ENCODE results near the gene MRPS30. TPM values are rescaled to one million over a fixed set of nuclear protein-coding genes. Genes with fewer than 3 reads are reported as not detected.
A peak's percentile ranks its signal among the peaks of the same experiment; 100 is the strongest.
"Not testable (repeated sequence)": the region's sequence is repeated elsewhere in the genome, so short reads cannot be mapped to it uniquely, and the experiment has no call there.

The MRPS30 gene
- total RNA-seq, 1 donor from 2014 or later = 69.3 TPM

GRCh38 chr5:44795496-44795895 lies 13.3 kb upstream of the MRPS30 start:
- Mint-ChIP-seq H3K36me3 (ENCODE audit: low read depth) (no peaks in the 10 kb centered on the region), H3K27me3 (no peaks in the 10 kb centered on the region), H3K27ac (no peak overlapping the region), H3K4me3 (no peak overlapping the region), H3K4me1 (peaks cover 2% of the 10 kb centered on the region), H3K9me3 (peaks cover 17% of the 10 kb centered on the region)
- DNase-seq = no peak
- intact Hi-C loops (cut with micrococcal nuclease) = no loop called here

- Mint-ChIP-seq H3K9me3 (peaks cover 14% of the 10 kb centered on the region), H3K27ac (no peak overlapping the region), H3K36me3 (ENCODE audit: low read depth) (no peaks in the 10 kb centered on the region), H3K27me3 (no peaks in the 10 kb centered on the region), H3K4me3 (no peak overlapping the region), H3K4me1 (peaks cover 2% of the 10 kb centered on the region)
- DNase-seq = no peak
- intact Hi-C loops (cut with micrococcal nuclease) = no loop called here
These were observed 10.9 kb upstream of the MRPS30 start for GRCh38 chr5:44797841-44798240.

GRCh38 chr5:44801992-44802391 lies 6.8 kb upstream of the MRPS30 start:
- DNase-seq = no peak
- H3K36me3 Mint-ChIP-seq (ENCODE audit: low read depth) = no peaks in the 10 kb centered on the region
- H3K9me3 Mint-ChIP-seq = no peaks in the 10 kb centered on the region
- no peak overlapping the region for H3K4me3 Mint-ChIP-seq
- H3K4me1 Mint-ChIP-seq = peaks cover 7% of the 10 kb centered on the region
- H3K27me3 Mint-ChIP-seq = no peaks in the 10 kb centered on the region
- intact Hi-C loops (cut with micrococcal nuclease) = no loop called here
- H3K27ac Mint-ChIP-seq = no peak overlapping the region

GRCh38 chr5:44806608-44807007 lies 2.1 kb upstream of the MRPS30 start:
- no peak for DNase-seq
- H3K9me3 Mint-ChIP-seq = no peaks in the 10 kb centered on the region

GRCh38 chr5:44807269-44807668 lies 1.5 kb upstream of the MRPS30 start:
- peaks cover 24% of the 10 kb centered on the region for H3K4me1 Mint-ChIP-seq
- H3K4me3 Mint-ChIP-seq = no peak overlapping the region
- no peak for DNase-seq
- intact Hi-C loops (cut with micrococcal nuclease) = no loop called here
- H3K36me3 Mint-ChIP-seq (ENCODE audit: low read depth) = peaks cover 20% of the 10 kb centered on the region
- H3K27me3 Mint-ChIP-seq = no peaks in the 10 kb centered on the region
- no peaks in the 10 kb centered on the region for H3K9me3 Mint-ChIP-seq
- H3K27ac Mint-ChIP-seq = no peak overlapping the region

More at GRCh38 chr5:44806608-44807007, 2.1 kb upstream of the MRPS30 start:
- no peak overlapping the region for H3K4me3 Mint-ChIP-seq
- intact Hi-C loops (cut with micrococcal nuclease) = no loop called here
- no peaks in the 10 kb centered on the region for H3K27me3 Mint-ChIP-seq
- H3K4me1 Mint-ChIP-seq = peaks cover 23% of the 10 kb centered on the region
- H3K27ac Mint-ChIP-seq = no peak overlapping the region
- peaks cover 16% of the 10 kb centered on the region for H3K36me3 Mint-ChIP-seq (ENCODE audit: low read depth)

GRCh38 chr5:44809215-44809955 lies 638 bp downstream of the MRPS30 start:
- peak overlapping the region; percentile 98 for H3K27ac Mint-ChIP-seq
- H3K36me3 Mint-ChIP-seq (ENCODE audit: low read depth) = peaks cover 33% of the 10 kb centered on the region
- H3K9me3 Mint-ChIP-seq = no peaks in the 10 kb centered on the region
- peak; percentile 85 for DNase-seq
- no peaks in the 10 kb centered on the region for H3K27me3 Mint-ChIP-seq
- intact Hi-C loops (cut with micrococcal nuclease) = loop anchor here (1.0 kb wide), 1 partner anchor 66 kb away; no protein-coding TSS in a partner anchor
- peak overlapping the region; percentile 98 for H3K4me3 Mint-ChIP-seq
- H3K4me1 Mint-ChIP-seq = peaks cover 29% of the 10 kb centered on the region

GRCh38 chr5:44809956-44810420 lies 1.2 kb downstream of the MRPS30 start:
- peak overlapping the region; percentile 98 for H3K4me3 Mint-ChIP-seq
- H3K27ac Mint-ChIP-seq = peak overlapping the region; percentile 98
- H3K27me3 Mint-ChIP-seq = no peaks in the 10 kb centered on the region
- no peaks in the 10 kb centered on the region for H3K9me3 Mint-ChIP-seq
- peaks cover 38% of the 10 kb centered on the region for H3K36me3 Mint-ChIP-seq (ENCODE audit: low read depth)
- no peak for DNase-seq
- H3K4me1 Mint-ChIP-seq = peaks cover 28% of the 10 kb centered on the region
- intact Hi-C loops (cut with micrococcal nuclease) = loop anchor here (1.0 kb wide), 1 partner anchor 65 kb away; no protein-coding TSS in a partner anchor

- Mint-ChIP-seq H3K9me3 (no peaks in the 10 kb centered on the region), H3K27me3 (no peaks in the 10 kb centered on the region), H3K4me1 (peaks cover 24% of the 10 kb centered on the region), H3K4me3 (no peak overlapping the region), H3K36me3 (ENCODE audit: low read depth) (peaks cover 51% of the 10 kb centered on the region), H3K27ac (no peak overlapping the region)
- intact Hi-C loops (cut with micrococcal nuclease) = no loop called here
- no peak for DNase-seq
These were observed 6.0 kb downstream of the MRPS30 start for GRCh38 chr5:44814761-44815160.

- H3K27ac Mint-ChIP-seq = no peak overlapping the region
- peaks cover 7% of the 10 kb centered on the region for H3K4me1 Mint-ChIP-seq
- no peaks in the 10 kb centered on the region for H3K27me3 Mint-ChIP-seq
- DNase-seq = no peak
- peaks cover 46% of the 10 kb centered on the region for H3K36me3 Mint-ChIP-seq (ENCODE audit: low read depth)
- H3K9me3 Mint-ChIP-seq = peaks cover 3% of the 10 kb centered on the region
- intact Hi-C loops (cut with micrococcal nuclease) = no loop called here
- no peak overlapping the region for H3K4me3 Mint-ChIP-seq
These were observed 12.4 kb downstream of the MRPS30 start for GRCh38 chr5:44821164-44821563.

GRCh38 chr5:44824662-44825061 lies 15.9 kb downstream of the MRPS30 start:
- H3K4me1 Mint-ChIP-seq; H3K27me3 Mint-ChIP-seq; H3K9me3 Mint-ChIP-seq; H3K27ac Mint-ChIP-seq; H3K4me3 Mint-ChIP-seq; intact Hi-C loops (cut with micrococcal nuclease); DNase-seq: not testable (repeated sequence)
- H3K36me3 Mint-ChIP-seq (ENCODE audit: low read depth) = peaks cover 43% of the 10 kb centered on the region

GRCh38 chr5:44827681-44828080 lies 18.9 kb downstream of the MRPS30 start:
- intact Hi-C loops (cut with micrococcal nuclease) = no loop called here
- no peak overlapping the region for H3K4me3 Mint-ChIP-seq
- no peak overlapping the region for H3K27ac Mint-ChIP-seq
- H3K4me1 Mint-ChIP-seq = peaks cover under 1% of the 10 kb centered on the region
- no peak for DNase-seq
- H3K36me3 Mint-ChIP-seq (ENCODE audit: low read depth) = peaks cover 27% of the 10 kb centered on the region
- H3K27me3 Mint-ChIP-seq = no peaks in the 10 kb centered on the region
- H3K9me3 Mint-ChIP-seq = peaks cover 7% of the 10 kb centered on the region

- Mint-ChIP-seq H3K27ac (no peak overlapping the region), H3K9me3 (peaks cover 7% of the 10 kb centered on the region), H3K27me3 (no peaks in the 10 kb centered on the region), H3K4me1 (peaks cover 2% of the 10 kb centered on the region), H3K36me3 (ENCODE audit: low read depth) (peaks cover 24% of the 10 kb centered on the region), H3K4me3 (no peak overlapping the region)
- no peak for DNase-seq
- intact Hi-C loops (cut with micrococcal nuclease) = no loop called here
These were observed 20.0 kb downstream of the MRPS30 start for GRCh38 chr5:44828719-44829118.

GRCh38 chr5:44830951-44831350 lies 22.2 kb downstream of the MRPS30 start:
- no peak for DNase-seq
- Mint-ChIP-seq H3K9me3 (peaks cover 7% of the 10 kb centered on the region), H3K27me3 (no peaks in the 10 kb centered on the region), H3K4me3 (no peak overlapping the region), H3K36me3 (ENCODE audit: low read depth) (peaks cover 14% of the 10 kb centered on the region), H3K27ac (no peak overlapping the region), H3K4me1 (peaks cover 2% of the 10 kb centered on the region)
- intact Hi-C loops (cut with micrococcal nuclease) = no loop called here

GRCh38 chr5:44833249-44833648 lies 24.5 kb downstream of the MRPS30 start:
- DNase-seq = no peak
- H3K4me1 Mint-ChIP-seq = peaks cover 2% of the 10 kb centered on the region
- no peaks in the 10 kb centered on the region for H3K27me3 Mint-ChIP-seq
- H3K27ac Mint-ChIP-seq = no peak overlapping the region
- H3K36me3 Mint-ChIP-seq (ENCODE audit: low read depth) = peaks cover 5% of the 10 kb centered on the region
- H3K9me3 Mint-ChIP-seq = peaks cover 6% of the 10 kb centered on the region
- intact Hi-C loops (cut with micrococcal nuclease) = no loop called here
- no peak overlapping the region for H3K4me3 Mint-ChIP-seq

- Mint-ChIP-seq H3K36me3 (ENCODE audit: low read depth) (peaks cover 2% of the 10 kb centered on the region), H3K27me3 (no peaks in the 10 kb centered on the region), H3K4me1 (peaks cover 2% of the 10 kb centered on the region), H3K4me3 (no peak overlapping the region), H3K27ac (no peak overlapping the region), H3K9me3 (peaks cover 16% of the 10 kb centered on the region)
- intact Hi-C loops (cut with micrococcal nuclease) = no loop called here
- DNase-seq = no peak
These were observed 26.9 kb downstream of the MRPS30 start for GRCh38 chr5:44835693-44836092.
